GM23338 (cell line): ENCODE results near the gene ATAD2B. TPM values are rescaled to one million over a fixed set of nuclear protein-coding genes. Genes with fewer than 3 reads are reported as not detected.

Source experiments
- ATAC-seq: fragments of 200-7000 bp; cut with Tn5 transposase; 3 replicates; pipeline ENCODE4 v1.9.1; 2020
- DNase-seq: peaks from one replicate; pipeline ENCODE4 v3.0.0-alpha.2; 2015; ENCODE audit warnings: low spot score
- H2AFZ ChIP-seq: fragments of 200-600 bp; sonication (generic); 2 replicates; pipeline ENCODE4 v1.8.0; 2016; ENCODE audit warnings: antibody characterized with exemption, mild to moderate bottlenecking, moderate library complexity
- H3F3A ChIP-seq: fragments of 200-600 bp; sonication (generic); replicated peaks from 2 replicates; pipeline ENCODE4 v1.8.0; 2017; ENCODE audit warnings: antibody characterized with exemption, mixed run types, low read depth
- H3K27ac ChIP-seq: fragments of 200-600 bp; sonication (generic); 2 replicates; pipeline ENCODE4 v1.6.1; 2016; ENCODE audit warnings: low read depth
- H3K27me3 ChIP-seq: fragments of 200-600 bp; sonication (generic); 2 replicates; pipeline ENCODE4 v1.8.0; 2016; ENCODE audit warnings: mild to moderate bottlenecking, mixed run types, moderate library complexity; ENCODE audit not compliant: insufficient read depth
- H3K36me3 ChIP-seq: fragments of 200-600 bp; sonication (generic); 2 replicates; pipeline ENCODE4 v1.8.0; 2016; ENCODE audit warnings: mild to moderate bottlenecking; ENCODE audit not compliant: insufficient read depth
- H3K4me1 ChIP-seq: fragments of 200-600 bp; sonication (generic); 2 replicates; pipeline ENCODE4 v1.8.0; 2016; ENCODE audit warnings: mild to moderate bottlenecking, moderate library complexity; ENCODE audit not compliant: insufficient read depth
- H3K4me2 ChIP-seq: fragments of 200-600 bp; sonication (generic); 2 replicates; pipeline ENCODE4 v1.7.1; 2017; ENCODE audit warnings: mixed run types
- H3K4me3 ChIP-seq: fragments of 200-600 bp; sonication (generic); 2 replicates; pipeline ENCODE4 v1.6.1; 2016; ENCODE audit warnings: mixed run types
- H3K79me2 ChIP-seq: fragments of 200-600 bp; sonication (generic); replicated peaks from 2 replicates; pipeline ENCODE4 v1.8.0; 2017; ENCODE audit warnings: mild to moderate bottlenecking; ENCODE audit not compliant: insufficient read depth
- H3K9me2 ChIP-seq: fragments of 200-600 bp; sonication (generic); 2 replicates; pipeline ENCODE4 v1.8.0; 2017; ENCODE audit not compliant: insufficient read depth
- H4K20me1 ChIP-seq: fragments of 200-600 bp; sonication (generic); replicated peaks from 2 replicates; pipeline ENCODE4 v1.8.0; 2017; ENCODE audit warnings: mild to moderate bottlenecking; ENCODE audit not compliant: insufficient read depth
- H3K27ac Mint-ChIP-seq: 2 replicates; pipeline ENCODE4 v1.8.0; 2020; ENCODE audit warnings: inconsistent platforms, mild to moderate bottlenecking, moderate library complexity, mixed read lengths
- H3K27me3 Mint-ChIP-seq: 3 replicates; pipeline ENCODE4 v1.8.0; 2022; ENCODE audit warnings: low read depth, mild to moderate bottlenecking, moderate library complexity, mixed read lengths, inconsistent platforms; ENCODE audit not compliant: insufficient read depth, poor library complexity
- H3K36me3 Mint-ChIP-seq: 3 replicates; pipeline ENCODE4 v1.8.0; 2021; ENCODE audit warnings: low read depth, mild to moderate bottlenecking, inconsistent platforms, moderate library complexity, mixed read lengths
- H3K4me1 Mint-ChIP-seq: 3 replicates; pipeline ENCODE4 v1.8.0; 2020; ENCODE audit warnings: mild to moderate bottlenecking, inconsistent platforms, mixed read lengths
- H3K4me3 Mint-ChIP-seq: 3 replicates; pipeline ENCODE4 v1.8.0; 2021; ENCODE audit warnings: moderate library complexity, mild to moderate bottlenecking, inconsistent platforms, mixed read lengths
- H3K9me3 Mint-ChIP-seq: 3 replicates; pipeline ENCODE4 v1.8.0; 2020; ENCODE audit warnings: moderate library complexity, mild to moderate bottlenecking, inconsistent platforms, mixed read lengths
- CREB1 ChIP-seq: fragments of 250-450 bp; sonication (Bioruptor Pico); IDR thresholded peaks from 2 replicates; pipeline ENCODE4 v1.5.0; 2020; ENCODE audit warnings: low read depth, mild to moderate bottlenecking, moderate library complexity
- ZNF331 ChIP-seq: fragments of 250-450 bp; sonication (Bioruptor Pico); IDR thresholded peaks from 2 replicates; pipeline ENCODE4 v1.5.0; 2020; ENCODE audit warnings: low read depth, mild to moderate bottlenecking, moderate library complexity
- polyA plus RNA-seq: library from polyadenylated mRNA; unstranded; fragments of >200 nt; fragmentation: Nextera tagmentation; extraction: Ambion mirVana; gene quantifications from 2 replicates; pipeline ENCODE4 v1.2.1, GENCODE V29; 2016
- total RNA-seq: library from RNA; depleted of rRNA; stranded (reverse); fragments of >200 nt; shearing (Covaris generic); gene quantifications from 2 replicates; pipeline ENCODE4 v1.2.3, GENCODE V29; 2014
- TF ChIP-seq, protein P1 (sequence below): fragments of 250-450 bp; sonication (Bioruptor Pico); IDR thresholded peaks from 2 replicates; pipeline ENCODE4 v1.5.0; 2020; ENCODE audit warnings: mild to moderate bottlenecking, moderate library complexity
- TF ChIP-seq, protein P2 (sequence below): IDR thresholded peaks from one replicate; pipeline ENCODE4 v1.6.1; 2018; ENCODE audit warnings: antibody characterized with exemption; ENCODE audit not compliant: unreplicated experiment

The ATAD2B gene
- total and polyA plus RNA-seq, 2 experiments from 2014 or later: 12.4 to 19.3 TPM

DNA sequence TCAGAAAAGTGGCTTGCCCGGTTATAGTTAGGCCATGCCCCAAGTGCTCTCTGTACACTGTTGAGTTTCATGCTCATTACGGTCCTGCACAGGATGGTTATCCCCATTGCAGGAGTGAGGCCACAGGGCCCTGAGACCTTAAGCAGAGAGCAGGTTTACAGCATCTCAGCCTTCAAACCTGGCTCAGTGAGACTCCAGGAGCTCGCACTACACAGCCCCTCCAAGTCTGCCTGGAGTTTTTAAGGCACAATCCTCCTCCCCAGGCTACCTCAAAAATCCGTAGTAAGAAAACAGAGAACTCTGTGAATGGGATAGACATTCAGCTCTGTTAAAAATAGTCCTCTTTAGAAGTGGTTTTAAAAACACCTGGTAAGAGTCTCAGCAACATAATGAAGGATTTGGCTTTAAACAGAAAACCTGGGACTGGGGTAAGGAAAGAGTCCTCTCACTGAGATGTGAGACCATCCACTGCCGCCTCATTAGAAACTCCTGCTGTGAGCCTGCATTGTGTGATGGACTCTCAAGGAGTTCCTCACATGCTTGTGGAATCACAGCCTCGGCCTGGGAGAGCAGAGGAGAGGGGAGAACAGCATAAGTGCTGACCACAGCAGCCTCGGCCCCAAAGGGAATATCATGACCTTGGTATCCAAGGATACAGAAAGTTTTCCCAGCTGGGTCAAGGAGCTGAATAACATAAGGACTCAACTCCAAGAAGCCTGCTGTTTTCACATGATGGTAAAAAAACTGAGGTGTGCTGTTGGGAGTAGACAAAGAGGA, 214.8 kb downstream of the ATAD2B start:
- H4K20me1 ChIP-seq: no peaks in the 10 kb centered on the region
- peaks cover 18% of the 10 kb centered on the region for H3K4me1 Mint-ChIP-seq
- no peak overlapping the region for H3K4me3 Mint-ChIP-seq
- no peaks in the 10 kb centered on the region for H3K36me3 ChIP-seq
- no peaks in the 10 kb centered on the region for H3K79me2 ChIP-seq
- ATAC-seq: peak; percentile 97
- H3K9me3 Mint-ChIP-seq: no peaks in the 10 kb centered on the region; the same call in 2 of the 3 replicates
- H3K27ac ChIP-seq: no peak overlapping the region
- TF ChIP-seq ZNF331 (CRISPR knock-in tag): no peak
- TF ChIP-seq, protein P1, sequence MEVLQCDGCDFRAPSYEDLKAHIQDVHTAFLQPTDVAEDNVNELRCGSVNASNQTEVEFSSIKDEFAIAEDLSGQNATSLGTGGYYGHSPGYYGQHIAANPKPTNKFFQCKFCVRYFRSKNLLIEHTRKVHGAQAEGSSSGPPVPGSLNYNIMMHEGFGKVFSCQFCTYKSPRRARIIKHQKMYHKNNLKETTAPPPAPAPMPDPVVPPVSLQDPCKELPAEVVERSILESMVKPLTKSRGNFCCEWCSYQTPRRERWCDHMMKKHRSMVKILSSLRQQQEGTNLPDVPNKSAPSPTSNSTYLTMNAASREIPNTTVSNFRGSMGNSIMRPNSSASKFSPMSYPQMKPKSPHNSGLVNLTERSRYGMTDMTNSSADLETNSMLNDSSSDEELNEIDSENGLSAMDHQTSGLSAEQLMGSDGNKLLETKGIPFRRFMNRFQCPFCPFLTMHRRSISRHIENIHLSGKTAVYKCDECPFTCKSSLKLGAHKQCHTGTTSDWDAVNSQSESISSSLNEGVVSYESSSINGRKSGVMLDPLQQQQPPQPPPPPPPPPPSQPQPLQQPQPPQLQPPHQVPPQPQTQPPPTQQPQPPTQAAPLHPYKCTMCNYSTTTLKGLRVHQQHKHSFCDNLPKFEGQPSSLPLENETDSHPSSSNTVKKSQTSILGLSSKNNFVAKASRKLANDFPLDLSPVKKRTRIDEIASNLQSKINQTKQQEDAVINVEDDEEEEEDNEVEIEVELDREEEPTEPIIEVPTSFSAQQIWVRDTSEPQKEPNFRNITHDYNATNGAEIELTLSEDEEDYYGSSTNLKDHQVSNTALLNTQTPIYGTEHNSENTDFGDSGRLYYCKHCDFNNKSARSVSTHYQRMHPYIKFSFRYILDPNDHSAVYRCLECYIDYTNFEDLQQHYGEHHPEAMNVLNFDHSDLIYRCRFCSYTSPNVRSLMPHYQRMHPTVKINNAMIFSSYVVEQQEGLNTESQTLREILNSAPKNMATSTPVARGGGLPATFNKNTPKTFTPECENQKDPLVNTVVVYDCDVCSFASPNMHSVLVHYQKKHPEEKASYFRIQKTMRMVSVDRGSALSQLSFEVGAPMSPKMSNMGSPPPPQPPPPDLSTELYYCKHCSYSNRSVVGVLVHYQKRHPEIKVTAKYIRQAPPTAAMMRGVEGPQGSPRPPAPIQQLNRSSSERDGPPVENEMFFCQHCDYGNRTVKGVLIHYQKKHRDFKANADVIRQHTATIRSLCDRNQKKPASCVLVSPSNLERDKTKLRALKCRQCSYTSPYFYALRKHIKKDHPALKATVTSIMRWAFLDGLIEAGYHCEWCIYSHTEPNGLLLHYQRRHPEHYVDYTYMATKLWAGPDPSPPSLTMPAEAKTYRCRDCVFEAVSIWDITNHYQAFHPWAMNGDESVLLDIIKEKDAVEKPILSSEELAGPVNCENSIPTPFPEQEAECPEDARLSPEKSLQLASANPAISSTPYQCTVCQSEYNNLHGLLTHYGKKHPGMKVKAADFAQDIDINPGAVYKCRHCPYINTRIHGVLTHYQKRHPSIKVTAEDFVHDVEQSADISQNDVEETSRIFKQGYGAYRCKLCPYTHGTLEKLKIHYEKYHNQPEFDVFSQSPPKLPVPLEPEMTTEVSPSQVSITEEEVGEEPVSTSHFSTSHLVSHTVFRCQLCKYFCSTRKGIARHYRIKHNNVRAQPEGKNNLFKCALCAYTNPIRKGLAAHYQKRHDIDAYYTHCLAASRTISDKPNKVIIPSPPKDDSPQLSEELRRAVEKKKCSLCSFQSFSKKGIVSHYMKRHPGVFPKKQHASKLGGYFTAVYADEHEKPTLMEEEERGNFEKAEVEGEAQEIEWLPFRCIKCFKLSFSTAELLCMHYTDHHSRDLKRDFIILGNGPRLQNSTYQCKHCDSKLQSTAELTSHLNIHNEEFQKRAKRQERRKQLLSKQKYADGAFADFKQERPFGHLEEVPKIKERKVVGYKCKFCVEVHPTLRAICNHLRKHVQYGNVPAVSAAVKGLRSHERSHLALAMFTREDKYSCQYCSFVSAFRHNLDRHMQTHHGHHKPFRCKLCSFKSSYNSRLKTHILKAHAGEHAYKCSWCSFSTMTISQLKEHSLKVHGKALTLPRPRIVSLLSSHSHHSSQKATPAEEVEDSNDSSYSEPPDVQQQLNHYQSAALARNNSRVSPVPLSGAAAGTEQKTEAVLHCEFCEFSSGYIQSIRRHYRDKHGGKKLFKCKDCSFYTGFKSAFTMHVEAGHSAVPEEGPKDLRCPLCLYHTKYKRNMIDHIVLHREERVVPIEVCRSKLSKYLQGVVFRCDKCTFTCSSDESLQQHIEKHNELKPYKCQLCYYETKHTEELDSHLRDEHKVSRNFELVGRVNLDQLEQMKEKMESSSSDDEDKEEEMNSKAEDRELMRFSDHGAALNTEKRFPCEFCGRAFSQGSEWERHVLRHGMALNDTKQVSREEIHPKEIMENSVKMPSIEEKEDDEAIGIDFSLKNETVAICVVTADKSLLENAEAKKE (CRISPR knock-in tag): peak; percentile 91
- TF ChIP-seq, protein P2, sequence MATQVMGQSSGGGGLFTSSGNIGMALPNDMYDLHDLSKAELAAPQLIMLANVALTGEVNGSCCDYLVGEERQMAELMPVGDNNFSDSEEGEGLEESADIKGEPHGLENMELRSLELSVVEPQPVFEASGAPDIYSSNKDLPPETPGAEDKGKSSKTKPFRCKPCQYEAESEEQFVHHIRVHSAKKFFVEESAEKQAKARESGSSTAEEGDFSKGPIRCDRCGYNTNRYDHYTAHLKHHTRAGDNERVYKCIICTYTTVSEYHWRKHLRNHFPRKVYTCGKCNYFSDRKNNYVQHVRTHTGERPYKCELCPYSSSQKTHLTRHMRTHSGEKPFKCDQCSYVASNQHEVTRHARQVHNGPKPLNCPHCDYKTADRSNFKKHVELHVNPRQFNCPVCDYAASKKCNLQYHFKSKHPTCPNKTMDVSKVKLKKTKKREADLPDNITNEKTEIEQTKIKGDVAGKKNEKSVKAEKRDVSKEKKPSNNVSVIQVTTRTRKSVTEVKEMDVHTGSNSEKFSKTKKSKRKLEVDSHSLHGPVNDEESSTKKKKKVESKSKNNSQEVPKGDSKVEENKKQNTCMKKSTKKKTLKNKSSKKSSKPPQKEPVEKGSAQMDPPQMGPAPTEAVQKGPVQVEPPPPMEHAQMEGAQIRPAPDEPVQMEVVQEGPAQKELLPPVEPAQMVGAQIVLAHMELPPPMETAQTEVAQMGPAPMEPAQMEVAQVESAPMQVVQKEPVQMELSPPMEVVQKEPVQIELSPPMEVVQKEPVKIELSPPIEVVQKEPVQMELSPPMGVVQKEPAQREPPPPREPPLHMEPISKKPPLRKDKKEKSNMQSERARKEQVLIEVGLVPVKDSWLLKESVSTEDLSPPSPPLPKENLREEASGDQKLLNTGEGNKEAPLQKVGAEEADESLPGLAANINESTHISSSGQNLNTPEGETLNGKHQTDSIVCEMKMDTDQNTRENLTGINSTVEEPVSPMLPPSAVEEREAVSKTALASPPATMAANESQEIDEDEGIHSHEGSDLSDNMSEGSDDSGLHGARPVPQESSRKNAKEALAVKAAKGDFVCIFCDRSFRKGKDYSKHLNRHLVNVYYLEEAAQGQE: no peak
- no peak for TF ChIP-seq CREB1
- no peak overlapping the region for H3K27ac Mint-ChIP-seq
- H3K4me1 ChIP-seq: peaks cover 10% of the 10 kb centered on the region; the same call in 1 of the 2 replicates
- no peaks in the 10 kb centered on the region for H3K27me3 ChIP-seq
- DNase-seq: peak; percentile 71
- H3K36me3 Mint-ChIP-seq: no peaks in the 10 kb centered on the region
- no peaks in the 10 kb centered on the region for H3K9me2 ChIP-seq
- H3K4me3 ChIP-seq: no peak overlapping the region
- H3K4me2 ChIP-seq: 0 out of 2 replicates have a peak overlapping the region, but pooled peaks have one; percentile 25
- H2AFZ ChIP-seq: no peak overlapping the region
- H3F3A ChIP-seq: no peaks in the 10 kb centered on the region
- peaks cover under 1% of the 10 kb centered on the region for H3K27me3 Mint-ChIP-seq
